NCI-H2029 treated with DMSO at 0.1 percent for 48 hours (cell line): ENCODE measurements around the gene ELMOD3.
"Not testable (repeated sequence)": the region's sequence is repeated elsewhere in the genome, so short reads cannot be mapped to it uniquely, and the experiment has no call there.

ENCODE experiments used
- DNase-seq: peaks from one replicate; lab custom pipeline; 2025; lab: John Stamatoyannopoulos, UW

The ELMOD3 gene

GRCh38 chr2:85427300-85427835 lies 72.8 kb downstream of the ELMOD3 start:
- no peak for DNase-seq

- DNase-seq, result no peak
Measured at GRCh38 chr2:85428343-85428881, 73.8 kb downstream of the ELMOD3 start.

- DNase-seq, result no peak
Measured at GRCh38 chr2:85429213-85429923, 74.8 kb downstream of the ELMOD3 start.

GRCh38 chr2:85429924-85430289 lies 75.3 kb downstream of the ELMOD3 start:
- no peak for DNase-seq

- DNase-seq, result no peak
Measured at GRCh38 chr2:85430752-85431569, 76.4 kb downstream of the ELMOD3 start.

DNA sequence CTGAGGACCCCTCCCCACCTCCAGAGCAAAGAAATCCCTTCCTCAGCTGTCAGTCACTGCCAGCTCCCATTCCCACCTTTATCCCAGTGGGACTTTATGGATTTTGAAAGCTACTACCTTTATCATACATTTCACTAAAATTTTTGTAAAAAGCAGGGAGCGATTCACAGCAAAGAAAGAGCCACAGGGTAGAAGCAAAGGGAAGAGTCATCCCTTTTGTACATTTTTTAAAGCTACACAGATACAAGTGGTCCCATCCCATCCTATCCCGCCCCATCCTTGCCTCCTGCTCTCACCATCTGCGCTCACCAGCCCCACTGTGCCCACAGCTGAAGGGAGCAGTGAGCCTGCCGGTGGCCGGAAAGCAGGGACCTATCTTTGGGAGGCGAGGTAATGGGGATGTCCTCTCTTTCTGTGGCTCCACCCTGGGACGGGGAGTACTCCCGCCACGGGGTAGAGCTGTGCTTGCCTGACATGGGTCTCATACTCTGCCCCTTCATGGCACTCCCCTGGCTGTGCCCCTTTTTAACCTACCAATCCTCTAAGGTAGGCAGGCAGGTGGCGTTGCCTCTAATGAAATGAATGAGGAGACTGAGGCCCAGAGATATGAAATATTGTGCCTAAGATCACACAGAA lies 77.1 kb downstream of the ELMOD3 start:
- DNase-seq, result no peak

- no peak for DNase-seq
Measured at GRCh38 chr2:85433511-85434089, 79.0 kb downstream of the ELMOD3 start.

DNA sequence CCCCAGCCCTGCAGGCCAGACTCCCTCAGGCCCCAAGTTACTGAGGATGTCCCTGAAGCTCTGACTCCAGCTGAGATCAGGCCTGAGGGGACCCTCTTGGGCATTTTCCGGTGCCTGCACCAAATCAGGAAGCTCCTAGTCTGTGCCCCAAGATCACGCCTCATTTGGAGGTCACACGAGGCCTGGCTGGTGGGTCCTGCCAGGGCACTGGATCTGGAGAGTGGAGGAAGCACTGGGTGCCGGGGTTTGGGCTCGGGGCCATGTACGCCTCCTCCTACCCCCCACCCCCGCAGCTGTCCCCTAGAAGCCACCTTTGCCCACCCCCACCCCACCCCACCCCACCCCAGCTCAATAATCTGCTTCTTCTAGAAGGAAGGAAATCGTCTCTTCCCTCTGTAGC lies 80.1 kb downstream of the ELMOD3 start:
- no peak for DNase-seq

- no peak for DNase-seq
Measured at GRCh38 chr2:85435220-85435958, 80.8 kb downstream of the ELMOD3 start.

DNA sequence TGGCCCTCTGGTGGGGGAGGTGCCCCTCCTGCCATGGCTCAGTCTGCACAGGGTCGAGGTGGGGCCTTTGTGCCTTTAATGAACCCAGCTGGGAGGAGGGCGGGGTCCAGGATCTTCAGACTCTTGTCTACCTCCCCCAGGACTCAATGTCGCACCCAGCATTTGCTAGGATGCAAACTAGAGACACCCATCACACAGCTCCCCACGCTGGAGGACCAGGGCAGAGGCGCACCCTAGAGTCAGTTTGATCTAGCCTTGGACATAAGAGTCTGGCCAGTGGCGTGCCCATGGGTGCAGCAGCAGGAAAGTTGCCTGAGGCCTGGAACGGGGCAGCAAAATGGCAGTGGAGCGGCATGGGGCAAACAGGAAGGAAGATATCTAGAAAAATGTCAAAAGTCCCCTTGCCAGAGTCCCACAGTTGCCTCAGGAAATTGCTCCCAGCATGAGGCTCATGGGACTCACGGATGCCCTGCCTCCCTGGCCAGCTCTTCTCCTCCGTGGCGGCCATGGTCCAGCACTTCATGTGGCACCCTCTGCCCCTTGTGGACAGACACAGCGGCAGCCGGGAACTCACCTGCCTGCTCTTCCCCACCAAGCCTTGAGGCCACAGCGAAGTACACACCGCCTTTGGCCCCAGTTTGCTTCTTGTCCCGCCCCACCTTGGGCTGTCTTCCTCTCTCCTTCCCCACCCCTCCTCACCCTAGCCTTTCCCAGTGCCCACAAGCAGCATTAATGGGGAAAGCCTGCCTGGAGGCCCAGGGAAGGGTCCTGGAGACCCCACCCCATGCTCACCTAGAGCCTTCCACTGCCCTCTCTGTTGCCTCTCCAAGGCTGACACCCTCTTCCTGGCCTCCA lies 81.6 kb downstream of the ELMOD3 start:
- no peak for DNase-seq

- DNase-seq, result no peak
Measured at GRCh38 chr2:85436836-85437487, 82.4 kb downstream of the ELMOD3 start.

DNA sequence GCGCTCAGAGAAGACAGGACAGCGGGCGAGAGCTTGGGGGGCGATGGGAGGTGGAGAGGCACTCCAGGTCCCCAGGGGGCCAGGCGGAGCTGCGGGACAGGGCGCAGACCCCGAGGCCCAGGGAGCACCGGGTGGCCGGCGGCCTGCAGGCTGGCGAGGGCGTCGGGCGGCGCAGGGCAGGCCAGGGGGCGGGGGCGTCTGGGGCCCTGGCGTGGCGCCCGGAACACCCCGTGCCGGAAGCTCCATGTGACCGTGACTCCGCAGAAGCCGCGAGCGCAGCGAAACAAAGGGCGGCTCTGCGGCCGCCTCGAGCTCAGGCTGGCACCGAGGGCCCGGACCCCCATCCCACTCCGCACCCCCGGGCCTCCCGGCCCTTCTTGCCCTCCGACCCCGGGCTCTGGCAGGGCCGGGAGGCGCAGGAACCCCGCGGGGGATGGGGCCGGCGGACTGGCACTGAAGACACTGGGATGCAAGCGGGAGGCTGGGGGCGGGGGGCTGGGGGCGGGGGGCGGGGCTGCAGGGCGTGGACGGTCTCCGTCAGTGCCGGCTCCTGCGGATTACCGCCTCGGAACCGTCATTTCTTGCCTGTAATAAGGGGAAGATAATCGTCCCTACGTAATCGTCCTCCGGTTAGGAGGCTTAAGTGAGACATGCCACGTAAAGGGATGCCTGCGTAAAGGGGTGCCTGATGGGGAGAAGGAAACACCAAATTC lies 83.1 kb downstream of the ELMOD3 start:
- no peak for DNase-seq

DNA sequence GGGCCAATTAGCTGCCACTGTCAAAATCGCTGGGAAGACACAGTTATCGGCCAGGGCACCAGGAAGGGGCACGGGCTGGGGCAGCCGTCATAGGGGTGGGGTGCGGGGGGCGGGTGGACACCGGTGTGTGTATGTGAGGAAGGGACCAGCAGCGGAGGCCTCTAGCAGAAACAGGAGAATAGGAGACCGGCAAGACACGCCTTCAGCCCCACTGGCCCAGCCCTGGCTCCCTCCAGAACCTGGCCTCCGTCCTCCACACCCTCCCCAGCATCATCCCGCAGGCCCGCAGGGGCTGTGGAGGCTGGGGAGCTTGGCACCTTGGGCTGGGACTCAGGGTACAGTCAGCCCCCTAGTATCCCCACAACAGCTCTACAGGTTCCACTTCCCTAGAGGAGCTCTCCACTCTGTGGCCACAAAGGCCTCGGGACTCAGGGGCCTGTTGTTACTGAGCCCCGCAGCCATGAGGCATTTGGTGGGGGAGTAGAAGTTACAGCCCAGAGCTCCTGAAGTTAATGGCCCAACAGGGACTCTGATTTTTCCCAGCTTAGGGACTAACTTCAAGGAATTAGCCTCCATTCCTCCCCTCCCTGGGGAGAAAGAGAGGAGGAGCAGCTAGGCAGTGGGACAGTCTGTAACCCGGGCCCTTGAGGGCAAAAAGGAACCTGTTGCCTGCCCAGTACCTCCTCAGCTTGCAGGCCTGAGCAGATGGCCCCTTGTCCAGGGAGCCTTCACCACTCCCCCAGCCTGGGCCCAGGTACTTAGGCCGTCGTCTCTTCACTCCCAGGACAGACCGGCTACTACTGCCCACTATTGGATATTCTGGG lies 83.8 kb downstream of the ELMOD3 start:
- DNase-seq, result no peak

GRCh38 chr2:85439025-85439472 lies 84.5 kb downstream of the ELMOD3 start:
- no peak for DNase-seq

DNA sequence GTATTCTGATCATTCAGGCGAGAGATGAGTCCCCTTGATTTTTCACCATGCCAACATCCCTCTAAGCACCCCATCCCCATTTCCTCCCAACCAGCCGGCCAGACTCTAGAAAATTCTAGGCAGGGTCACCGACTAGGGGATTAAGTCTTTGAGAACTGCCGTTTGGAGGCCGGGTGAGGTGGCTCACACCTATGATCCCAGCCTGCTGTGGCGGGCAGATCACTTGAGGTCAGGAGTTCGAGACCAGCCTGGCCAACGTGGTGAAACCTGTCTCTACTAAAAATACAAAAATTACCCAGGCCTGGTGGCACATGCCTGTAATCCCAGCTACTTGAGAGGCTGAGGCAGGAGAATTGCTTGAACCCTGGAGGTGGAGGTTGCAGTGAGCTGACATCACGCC lies 85.0 kb downstream of the ELMOD3 start:
- not testable (repeated sequence) for DNase-seq

DNA sequence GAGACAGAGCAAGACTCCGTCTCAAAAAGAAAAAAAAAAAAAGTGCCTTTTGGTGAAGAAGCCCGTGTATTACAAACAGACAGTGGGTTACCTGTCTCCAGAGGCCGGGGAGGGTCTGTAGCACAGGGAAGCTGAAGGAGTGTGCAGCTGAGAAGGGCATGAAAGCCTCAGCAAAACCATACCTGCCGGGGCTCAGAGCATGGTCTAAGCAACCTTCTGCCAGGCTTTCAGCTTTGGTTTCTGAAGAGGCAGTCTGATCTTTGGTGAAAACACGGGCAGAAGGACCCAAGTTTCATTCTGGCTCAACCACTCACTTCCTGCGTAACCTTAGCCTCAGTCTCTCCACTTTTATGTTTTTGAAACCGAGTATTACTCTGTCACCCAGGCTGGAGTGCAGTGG lies 85.4 kb downstream of the ELMOD3 start:
- no peak for DNase-seq

GRCh38 chr2:85440729-85441128 lies 86.2 kb downstream of the ELMOD3 start:
- no peak for DNase-seq
